ENCODE data around the gene ZMYND10. TPM values are rescaled to one million over a fixed set of nuclear protein-coding genes. Genes with fewer than 3 reads are reported as not detected.
A peak's percentile ranks its signal among the peaks of the same experiment; 100 is the strongest.

ZMYND10 gene
- total RNA-seq, 1 experiment from 2014 or later, result 1.4 TPM

- H3K56ac ChIP-seq (ENCODE audit: insufficient read length, low read depth, low read length), result no peak overlapping the region
- H2BK5ac ChIP-seq (ENCODE audit: insufficient read length, low read length), result no peak overlapping the region
- no peak overlapping the region for H4K5ac ChIP-seq (ENCODE audit: insufficient read length, low read depth, low read length)
- H3K23ac ChIP-seq (ENCODE audit: insufficient read length, low read depth, low read length), result no peak overlapping the region
- no peak overlapping the region for H2BK15ac ChIP-seq (ENCODE audit: low read depth, low read length)
- no peak overlapping the region for H2AFZ ChIP-seq (ENCODE audit: low read length)
- Mint-ChIP-seq H3K4me3 (0 out of 5 replicates have a peak overlapping the region, but pooled peaks of 1 of the 2 experiments have one; percentile 5), H3K27me3 (ENCODE audit: low read depth) (peaks cover 2% of the 10 kb centered on the region), H3K4me1 (peaks cover 16 to 43% of the 10 kb centered on the region in 2 experiments), H3K27ac (peak overlapping the region in 2 of 3 experiments; percentile 27 to 74; a peak in 2 of 7 replicates), H3K9me3 (no peaks in the 10 kb centered on the region), H3K36me3 (ENCODE audit: insufficient read depth in 1 of 3, low read depth in 3 of 3) (no peaks in the 10 kb centered on the region)
- no peaks in the 10 kb centered on the region for H3K9me3 ChIP-seq (ENCODE audit: control insufficient read depth, low read depth, low read length)
- H3K27me3 ChIP-seq (ENCODE audit: insufficient read depth, low read length), result no peaks in the 10 kb centered on the region
- H3K4me2 ChIP-seq (ENCODE audit: insufficient read depth, insufficient read length, low read length), result no peak overlapping the region
- no peaks in the 10 kb centered on the region for H3K4me1 ChIP-seq (ENCODE audit: insufficient read depth, low read length)
- no peaks in the 10 kb centered on the region for H3K79me2 ChIP-seq (ENCODE audit: insufficient read depth, low read length)
- no peak for DNase-seq
- no peak overlapping the region for H4K8ac ChIP-seq (replicated peaks; ENCODE audit: insufficient read length, low read depth, low read length)
- H4K91ac ChIP-seq (ENCODE audit: insufficient read length, low read depth, low read length), result no peak overlapping the region
- no peak overlapping the region for H3K18ac ChIP-seq (ENCODE audit: insufficient read length, low read depth, low read length)
- H2BK12ac ChIP-seq (ENCODE audit: insufficient read length, low read depth, low read length), result no peak overlapping the region
- no peak overlapping the region for H2BK20ac ChIP-seq (ENCODE audit: low read depth, low read length, poor library complexity, severe bottlenecking)
- no peak for TF ChIP-seq CTCF (conservative IDR thresholded peaks at IDR 0.05)
- no peak overlapping the region for H2BK120ac ChIP-seq (ENCODE audit: low read depth, low read length, poor library complexity, severe bottlenecking)
- H3K23me2 ChIP-seq (ENCODE audit: insufficient read length, low read depth, low read length, poor library complexity, severe bottlenecking), result no peaks in the 10 kb centered on the region
- no peak overlapping the region for H3T11ph ChIP-seq (ENCODE audit: low read length)
- H2AK5ac ChIP-seq (ENCODE audit: insufficient read length, low read length), result no peak overlapping the region
- H3K14ac ChIP-seq (ENCODE audit: insufficient read depth, low read length), result no peak overlapping the region
- H3K9ac ChIP-seq (ENCODE audit: extremely low read depth, insufficient read length, low read length), result no peak overlapping the region
- no peaks in the 10 kb centered on the region for H3K79me1 ChIP-seq (ENCODE audit: insufficient read depth, low read depth, low read length, poor library complexity, severe bottlenecking)
- WGBS (ENCODE audit: extremely low coverage, insufficient read length, low lambda C conversion rate), result no CpG with 5 or more reads among the region's 3 CpGs
- H4K20me1 ChIP-seq (ENCODE audit: control insufficient read depth, insufficient read depth, insufficient read length), result peaks cover 2% of the 10 kb centered on the region
- no peak overlapping the region for H3K27ac ChIP-seq (ENCODE audit: insufficient read length, low read depth, low read length)
- H3K4ac ChIP-seq (ENCODE audit: low read depth, low read length), result no peak overlapping the region
These were observed 25.7 kb upstream of the ZMYND10 start for GRCh38 chr3:50371133-50371685.
